Kidney tubule cell (primary cell): Measurements from ENCODE around the gene GPBAR1.
"Not testable (repeated sequence)": the region's sequence is repeated elsewhere in the genome, so short reads cannot be mapped to it uniquely, and the experiment has no call there.

Source experiments
- DNase-seq: peaks from one replicate; pipeline ENCODE4 v3.0.0-alpha.2; 2018; ENCODE audit warnings: low spot score

Gene GPBAR1

DNA sequence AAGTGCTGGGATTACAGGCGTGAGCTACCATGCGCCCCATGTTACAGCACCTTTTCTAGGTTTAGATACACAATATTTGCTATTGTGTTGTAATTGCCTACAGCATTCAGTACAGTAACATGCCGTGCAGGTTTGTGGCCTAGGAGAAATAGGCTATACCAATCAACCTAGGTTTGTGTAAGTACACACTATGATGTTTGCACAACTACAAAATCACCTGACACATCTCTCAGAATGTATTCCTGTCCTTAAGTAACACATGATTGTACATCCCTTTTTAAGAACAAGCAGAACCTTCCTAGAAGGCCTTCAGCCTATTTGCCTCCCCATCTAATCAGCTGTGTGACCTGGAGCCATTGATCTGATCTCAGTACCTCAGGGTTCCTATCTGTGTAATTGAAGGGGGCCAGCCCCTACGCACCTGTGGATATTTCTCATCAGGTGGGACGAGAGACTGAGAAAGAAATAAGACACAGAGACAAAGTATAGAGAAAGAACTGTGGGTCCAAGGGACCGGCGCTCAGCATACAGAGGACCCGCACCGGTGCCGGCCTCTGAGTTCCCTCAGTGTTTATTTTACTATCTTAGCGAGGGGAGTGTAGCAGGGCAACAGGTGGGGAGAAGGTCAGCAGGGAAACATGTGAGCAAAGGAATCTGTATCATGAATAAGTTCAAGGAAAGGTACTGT lies 50.2 kb downstream of the GPBAR1 start:
- DNase-seq: no peak

DNA sequence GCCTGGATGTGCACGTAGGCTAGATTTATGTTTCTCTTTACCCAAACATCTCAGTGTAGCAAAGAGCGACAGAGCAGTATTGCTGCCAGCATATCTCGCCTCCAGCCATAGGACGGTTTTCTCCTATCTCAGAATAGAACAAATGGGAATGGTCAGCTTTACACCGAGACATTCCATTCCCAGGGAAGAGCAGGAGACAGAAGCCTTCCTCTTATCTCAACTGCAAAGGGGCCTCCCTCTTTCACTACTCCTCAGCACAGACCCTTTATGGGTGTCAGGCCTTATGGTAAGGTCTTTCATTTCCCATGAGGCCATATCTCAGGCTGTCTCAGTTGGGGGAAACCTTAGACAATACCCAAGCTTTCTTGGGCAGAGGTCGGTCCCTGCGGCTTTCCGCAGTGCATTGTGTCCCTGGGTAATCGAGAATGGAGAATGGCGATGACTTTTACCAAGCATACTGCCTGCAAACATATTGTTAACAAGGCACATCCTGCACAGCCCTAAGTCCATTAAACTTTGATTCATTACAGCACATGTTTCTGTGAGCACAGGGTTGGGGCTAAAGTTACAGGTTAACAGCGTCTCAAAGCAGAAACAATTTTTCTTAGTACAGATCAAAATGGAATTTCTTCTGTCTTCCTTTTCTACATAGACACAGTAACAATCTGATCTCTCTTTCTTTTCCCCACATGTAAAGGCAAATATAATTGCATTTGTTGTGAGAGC lies 50.9 kb downstream of the GPBAR1 start:
- not testable (repeated sequence) for DNase-seq

DNA sequence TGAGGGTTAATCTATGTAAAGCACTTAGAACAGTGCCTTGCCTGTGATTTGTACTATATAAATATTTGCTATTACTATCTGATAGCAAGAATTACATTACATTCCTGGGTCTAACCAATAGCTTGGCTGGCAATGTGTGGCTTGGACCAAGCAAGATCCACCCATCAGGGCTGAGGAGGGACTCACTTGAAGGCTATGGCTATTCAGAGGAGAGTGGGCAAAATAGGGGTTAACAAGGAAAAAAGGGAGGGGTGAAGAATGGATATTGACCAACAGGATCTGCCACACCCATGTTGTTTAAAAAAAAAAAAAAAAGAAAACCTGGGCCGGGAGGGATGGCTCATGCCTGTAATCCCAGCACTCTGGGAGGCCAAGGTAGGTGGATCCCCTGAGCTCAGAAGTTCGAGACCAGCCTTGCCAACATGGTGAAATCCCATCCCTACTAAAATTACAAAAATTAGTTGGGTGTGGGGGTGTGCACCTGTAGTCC lies 51.5 kb downstream of the GPBAR1 start:
- DNase-seq: no peak

DNA sequence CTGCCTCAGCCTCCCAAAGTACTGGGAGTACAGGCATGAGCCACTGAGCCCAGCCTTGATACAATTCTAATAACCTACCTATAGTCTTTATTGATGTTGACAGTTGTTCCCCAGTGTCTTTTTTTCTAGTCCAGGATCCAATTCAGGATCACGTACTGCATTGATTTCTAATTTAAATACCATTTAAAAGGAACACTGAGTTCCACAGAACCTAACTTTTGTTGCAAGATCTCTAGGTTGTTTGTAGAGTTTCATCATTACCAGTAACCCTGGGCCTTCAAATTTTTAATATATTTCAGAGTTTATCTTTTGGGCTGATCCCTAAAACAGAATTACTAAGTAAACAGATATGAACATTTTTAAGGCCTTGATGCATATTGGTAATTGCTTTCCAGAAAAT lies 52.5 kb downstream of the GPBAR1 start:
- DNase-seq: no peak
